Eye (tissue), 1 donor: ENCODE measurements around the gene EVX1.

Experiments
- DNase-seq: peaks from one replicate; pipeline ENCODE4 v3.0.0-alpha.2; 2015

Gene EVX1

DNA sequence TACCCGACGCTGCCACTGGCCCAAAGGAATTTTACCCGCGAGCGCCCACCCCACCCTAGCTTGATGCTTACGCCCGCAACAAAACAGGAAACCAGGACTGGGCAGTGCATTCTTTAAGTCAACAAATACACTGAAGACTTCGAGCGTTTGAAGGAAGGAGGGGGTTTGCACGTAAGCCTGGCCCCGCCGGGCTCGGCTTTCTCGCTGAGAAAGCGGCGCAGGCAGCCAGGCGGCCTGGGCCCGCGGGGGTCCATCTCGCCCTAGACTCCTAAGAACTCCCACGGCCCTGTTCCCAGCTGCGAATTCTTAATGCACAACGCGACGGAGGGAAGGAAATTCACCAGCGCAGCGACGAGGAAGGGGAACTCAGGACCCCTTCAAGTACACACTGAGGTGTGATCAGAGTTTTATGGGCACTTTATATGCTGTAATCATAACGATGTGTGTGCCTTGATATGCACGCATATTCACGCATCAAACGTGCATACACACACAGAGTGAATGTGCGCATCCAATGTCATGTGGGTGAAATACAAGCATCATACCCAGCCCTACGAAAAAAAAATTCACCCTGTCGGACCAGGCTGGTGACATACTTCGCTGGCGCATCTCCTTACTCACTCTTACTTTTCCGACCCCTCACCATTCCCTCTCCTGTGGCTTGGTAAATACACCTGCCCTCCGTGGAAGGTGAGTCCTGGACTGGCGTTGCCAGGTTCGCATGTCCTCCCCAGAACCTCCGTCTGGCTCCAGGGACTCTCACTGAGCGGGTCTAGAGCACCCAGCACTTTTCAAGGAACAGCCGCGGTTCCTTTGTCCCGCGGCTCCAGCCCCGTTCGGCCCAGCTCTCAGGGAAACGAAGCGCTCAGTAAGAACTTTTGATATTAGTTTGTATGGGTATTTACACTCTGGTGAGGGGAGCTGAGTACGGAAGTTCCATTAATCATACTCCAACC, 37.0 kb upstream of the EVX1 start:
- peak; percentile 67 for DNase-seq

DNA sequence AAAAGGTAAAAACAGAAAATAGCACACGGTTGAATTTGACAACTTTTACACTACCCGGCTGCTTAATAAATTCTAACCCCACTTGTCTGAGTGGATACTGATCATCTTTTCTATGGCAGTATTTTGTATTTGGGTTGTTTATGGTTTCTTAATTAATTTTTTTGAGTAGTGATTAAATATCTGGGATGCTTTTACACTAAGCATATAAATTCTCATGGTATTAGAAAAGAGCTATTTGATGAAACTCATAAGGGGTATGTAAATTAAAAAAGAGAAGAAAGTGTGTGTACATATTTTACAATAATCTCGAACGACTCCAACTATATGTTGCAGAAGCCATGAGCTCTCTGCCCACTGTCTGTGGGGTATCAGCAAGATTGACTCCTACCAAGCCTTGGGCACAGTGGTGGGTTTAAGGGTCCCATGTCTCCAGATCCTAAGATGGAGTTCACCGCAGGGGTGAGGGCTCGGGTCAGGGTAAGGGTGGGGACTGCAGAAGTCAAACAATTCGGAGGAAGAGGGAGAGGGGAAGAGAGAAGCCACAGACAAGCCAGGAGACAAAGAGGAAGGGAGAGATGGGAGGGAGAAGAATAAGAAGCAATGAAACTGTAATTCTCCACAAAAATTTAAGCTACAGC, 35.1 kb upstream of the EVX1 start:
- no peak for DNase-seq

DNA sequence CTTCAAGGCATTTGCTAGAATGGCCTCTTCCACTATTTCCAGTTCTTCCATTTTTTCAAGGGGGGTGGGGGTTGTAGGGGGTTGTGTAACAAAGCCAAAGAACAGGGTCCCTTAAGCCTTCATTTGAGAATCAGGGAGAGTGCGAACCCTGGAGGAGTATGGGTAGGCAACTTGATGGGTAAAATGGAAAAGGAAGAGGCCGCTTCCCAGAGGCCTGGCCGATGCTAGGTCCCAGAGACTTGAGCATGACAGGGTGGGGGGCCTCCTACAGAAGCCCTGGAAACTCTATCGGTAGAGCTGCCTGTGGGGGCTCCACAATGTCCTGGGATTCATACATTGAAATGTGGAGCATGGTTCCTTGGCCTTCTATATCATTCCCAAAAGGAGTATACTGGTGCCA, 33.6 kb upstream of the EVX1 start:
- no peak for DNase-seq

DNA sequence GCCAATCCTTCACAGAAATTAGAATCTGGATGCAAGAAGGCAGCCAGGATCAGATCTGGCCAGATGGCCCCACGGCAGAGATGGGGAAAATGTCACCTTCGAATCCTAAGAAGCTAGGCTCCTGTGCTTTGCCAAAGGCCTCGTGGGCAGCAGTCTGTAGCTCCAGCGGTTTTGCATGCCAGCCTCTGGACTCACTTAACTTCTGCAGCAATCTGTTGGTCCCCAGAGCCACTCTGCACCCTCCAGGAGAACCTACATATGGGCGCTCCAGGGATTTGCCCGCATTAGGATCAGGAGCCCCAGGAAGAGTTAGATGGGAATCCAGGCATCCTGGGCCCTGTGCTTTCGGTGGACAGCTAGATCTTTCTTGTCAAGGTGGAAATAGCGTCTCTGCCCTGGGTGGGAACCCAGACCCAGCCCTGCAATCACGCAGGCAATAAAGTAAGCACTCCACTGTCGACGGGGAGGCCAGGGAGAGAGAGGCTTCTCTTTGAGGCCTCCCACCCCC, 32.6 kb upstream of the EVX1 start:
- DNase-seq, result peak; percentile 31

DNA sequence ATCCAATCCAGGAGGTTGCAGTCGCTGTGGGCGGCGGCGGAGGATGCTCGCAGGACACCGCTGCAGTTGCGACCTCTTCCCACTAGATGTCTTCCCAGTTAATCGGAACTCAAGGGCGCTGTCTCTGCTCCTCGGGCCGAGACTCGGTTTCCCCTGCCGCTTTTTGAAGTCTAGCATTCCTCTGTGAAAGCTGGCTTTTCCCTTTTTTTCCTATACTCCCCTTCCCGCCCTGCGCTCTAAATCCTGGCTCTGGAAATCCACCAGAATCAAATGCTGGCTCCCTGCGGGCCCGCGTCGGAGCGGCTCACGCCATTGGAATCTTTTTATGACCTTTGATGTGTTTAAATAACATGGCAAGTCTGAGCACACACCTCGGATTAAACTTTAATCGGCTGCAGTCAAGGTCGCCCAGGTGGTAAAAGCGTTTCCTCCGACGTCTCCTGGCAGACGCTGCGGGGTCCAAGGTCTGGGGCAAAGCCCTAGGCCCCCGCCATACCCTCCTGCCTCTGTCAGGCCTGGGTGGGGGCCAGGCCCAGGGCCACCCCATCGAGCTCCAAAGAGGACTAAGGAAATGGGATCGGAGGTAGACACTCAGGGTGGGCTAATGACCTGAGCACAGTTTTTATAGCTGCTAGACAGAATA, 32.0 kb upstream of the EVX1 start:
- peak; percentile 83 for DNase-seq

DNA sequence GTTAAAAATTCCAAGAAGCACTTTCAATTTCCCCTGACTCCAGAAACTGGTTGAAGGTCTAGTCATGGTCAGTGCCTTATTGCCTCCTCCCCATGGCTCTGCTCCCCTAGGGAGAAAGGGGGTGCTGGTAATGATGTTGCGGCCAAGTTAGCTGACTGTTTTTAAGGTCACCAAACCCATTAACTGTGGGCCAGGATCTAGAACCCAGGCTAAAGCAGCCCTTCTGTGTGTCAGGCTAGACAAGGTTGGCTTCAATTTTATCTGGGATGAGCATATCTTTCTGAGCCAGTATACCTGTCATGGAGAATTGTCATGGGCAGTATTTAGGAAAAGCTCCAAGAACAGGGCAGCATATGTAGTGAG, 31.5 kb upstream of the EVX1 start:
- DNase-seq, result no peak

DNA sequence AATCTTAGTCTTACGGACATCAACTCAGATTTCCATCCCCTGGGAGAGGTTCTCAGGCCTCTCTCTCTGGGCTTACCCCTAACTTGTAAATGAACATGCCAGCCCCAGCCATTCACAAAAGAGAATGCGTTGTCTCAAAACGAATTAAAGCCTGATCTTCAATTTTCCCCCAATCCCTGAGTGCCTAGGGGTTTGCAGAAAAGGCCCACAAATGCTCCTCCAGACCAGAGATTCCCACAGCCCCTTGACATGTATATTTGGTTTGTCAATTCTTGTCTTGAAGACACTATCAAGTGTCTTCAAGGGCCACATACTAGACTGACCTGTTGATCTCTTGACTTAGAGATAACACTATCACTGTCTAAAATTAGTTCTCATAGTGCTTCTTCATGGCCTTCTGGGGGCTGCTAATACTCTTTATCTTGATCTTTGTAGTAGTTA, 30.8 kb upstream of the EVX1 start:
- peak; percentile 67 for DNase-seq

DNA sequence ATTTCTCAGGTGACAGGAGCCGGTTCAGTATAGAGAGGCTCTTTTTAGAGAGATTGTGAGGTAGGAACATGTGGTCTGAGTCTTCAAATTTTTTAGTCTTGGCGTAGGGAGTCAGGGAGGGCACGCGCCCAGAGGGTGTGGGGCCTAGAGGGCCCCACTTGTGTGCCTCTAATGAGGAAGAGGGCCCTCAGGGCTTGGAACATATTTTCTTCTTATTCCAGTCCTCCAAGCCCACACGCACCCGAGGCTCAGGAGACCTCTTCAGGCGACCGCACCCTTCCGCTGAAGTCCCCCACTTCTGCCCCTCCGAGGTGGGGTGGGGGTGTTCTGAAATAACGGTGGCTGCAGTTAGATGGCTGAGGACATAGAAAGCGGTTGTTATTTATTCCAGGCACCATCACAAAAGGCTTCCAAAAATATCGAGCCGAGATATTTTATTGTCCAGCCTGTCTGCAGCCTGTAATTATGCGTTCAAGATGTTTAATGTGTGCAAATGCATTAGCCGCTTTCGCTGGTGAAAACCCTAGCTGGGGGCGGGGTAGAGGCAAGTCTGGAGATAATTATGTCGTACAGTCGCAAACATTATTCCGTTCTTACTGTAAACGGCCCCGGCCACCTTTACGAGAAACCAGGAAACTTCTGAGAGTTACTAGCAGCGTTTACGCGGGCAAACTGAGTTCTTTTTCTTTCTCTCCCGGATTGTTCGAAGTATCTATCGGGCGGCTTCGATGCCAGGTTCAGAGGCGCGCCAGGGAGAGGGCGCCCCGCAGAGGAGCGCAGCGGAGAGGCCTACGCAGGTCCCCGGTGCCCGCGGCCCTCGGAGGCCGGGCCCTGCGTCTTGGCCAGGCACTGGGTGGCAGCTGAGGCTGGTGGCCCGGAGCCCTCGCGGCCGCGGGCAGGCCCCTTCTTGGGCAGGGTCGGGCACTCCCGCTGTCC, 29.8 kb upstream of the EVX1 start:
- peak; percentile 59 for DNase-seq

DNA sequence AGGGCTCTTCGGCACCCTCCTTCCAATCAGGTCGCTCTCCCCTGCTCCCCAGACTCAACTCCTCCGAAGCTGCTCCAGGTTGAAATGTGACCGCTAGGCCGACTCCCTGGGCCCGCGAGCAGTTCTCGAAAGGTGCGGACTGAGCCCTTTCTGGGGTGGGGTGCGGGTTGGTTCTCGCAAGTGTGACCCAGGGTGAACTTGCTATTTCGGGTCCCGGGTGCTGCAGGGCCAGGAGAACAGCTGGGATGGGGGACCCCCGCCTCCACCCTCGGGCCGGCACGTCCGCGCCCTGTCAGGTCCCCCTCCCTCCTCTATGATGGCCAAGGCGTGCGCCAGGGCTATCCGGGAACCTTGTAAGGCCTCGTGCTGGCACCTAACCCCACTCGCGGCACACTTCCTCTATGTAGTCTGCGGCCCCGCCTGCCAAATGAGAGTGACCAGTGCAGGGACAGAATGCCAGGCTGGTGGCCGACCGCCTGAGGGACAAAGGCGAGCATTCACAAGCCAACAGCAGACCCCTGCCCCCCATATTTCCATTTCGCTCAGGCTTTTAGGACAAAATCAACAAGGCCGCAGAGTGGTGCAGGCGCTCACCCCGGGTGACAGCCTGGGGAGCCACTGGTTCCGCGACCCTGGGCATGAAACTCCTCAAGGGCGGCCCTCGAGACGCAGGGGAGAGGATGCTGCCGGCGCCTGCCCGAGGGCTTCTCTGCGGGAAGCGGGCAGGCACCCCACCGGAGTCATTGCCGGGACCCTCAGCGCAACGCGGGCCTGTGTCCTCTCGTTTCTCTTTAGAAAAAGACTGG, 29.0 kb upstream of the EVX1 start:
- peak; percentile 45 for DNase-seq

DNA sequence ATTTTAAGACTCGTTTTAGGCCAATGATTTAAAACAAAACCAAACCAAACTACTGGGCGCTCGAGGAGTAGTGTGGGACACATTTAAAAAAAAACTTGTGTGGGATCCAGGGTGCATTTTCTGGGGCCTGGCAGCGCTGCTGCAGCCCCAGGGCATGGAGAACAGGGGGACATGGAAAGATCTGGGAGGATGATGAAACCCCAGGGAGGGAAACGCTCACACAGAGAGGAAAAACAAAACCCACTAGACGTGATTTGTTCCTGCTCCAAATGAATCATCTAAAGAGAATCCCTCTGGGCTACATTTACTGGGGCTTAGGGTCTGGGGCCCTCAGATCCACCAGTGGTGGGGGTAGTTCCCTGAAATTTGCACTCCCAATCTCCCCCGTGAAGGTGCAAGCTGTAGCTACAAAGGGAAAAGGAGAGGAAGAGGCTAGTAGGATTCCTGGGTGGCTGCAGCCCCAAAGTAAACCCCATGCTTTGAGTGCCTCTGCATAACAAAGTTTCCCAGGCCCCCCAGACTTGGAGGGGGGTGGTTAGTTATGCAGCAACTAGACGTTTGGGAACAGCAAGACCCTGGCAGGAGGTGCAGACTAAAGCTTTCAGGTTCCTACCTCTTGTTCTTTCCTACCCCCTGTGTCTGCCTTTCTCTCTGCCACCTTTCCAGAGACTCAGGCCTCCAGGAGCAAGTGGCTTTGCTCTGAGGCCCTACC, 28.2 kb upstream of the EVX1 start:
- no peak for DNase-seq

DNA sequence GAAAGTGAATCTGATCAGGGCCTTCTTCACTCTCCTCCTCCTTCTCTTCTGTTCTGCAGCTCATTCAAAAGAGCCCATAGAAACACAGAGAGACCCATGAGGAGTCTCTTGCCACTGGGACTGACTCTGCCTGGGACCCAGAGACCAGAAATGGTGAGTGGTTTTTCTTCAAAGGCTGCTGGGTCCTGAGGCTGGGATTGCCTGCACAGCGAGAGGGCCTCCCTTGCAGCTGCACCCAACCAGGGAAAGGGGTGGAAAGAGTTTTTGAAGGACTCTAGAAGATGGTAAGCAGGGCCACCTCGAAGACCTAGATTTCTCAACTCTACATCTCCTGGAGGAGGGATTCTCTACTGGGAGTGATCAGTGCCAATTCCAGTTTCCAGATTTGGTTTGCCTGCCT, 27.2 kb upstream of the EVX1 start:
- DNase-seq, result no peak

DNA sequence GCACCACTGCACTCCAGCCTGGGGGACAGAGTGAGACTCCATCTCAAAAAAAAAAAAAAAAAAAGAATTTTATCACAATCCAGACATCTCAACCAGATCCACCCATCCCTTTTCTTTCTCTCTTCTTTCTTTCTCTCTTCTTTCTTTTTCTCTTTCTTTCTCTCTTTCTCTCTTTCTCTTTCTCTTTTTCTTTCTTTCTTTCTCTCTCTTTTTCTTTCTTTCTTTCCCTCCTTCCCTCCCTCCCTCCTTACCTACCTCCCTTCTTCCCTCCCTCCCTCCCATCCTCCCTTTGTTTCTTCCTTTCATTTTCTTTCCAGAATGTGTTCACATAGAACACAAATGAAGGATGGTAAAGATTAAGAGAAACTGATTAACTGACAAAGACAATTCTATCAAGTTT, 24.7 kb upstream of the EVX1 start:
- no peak for DNase-seq

DNA sequence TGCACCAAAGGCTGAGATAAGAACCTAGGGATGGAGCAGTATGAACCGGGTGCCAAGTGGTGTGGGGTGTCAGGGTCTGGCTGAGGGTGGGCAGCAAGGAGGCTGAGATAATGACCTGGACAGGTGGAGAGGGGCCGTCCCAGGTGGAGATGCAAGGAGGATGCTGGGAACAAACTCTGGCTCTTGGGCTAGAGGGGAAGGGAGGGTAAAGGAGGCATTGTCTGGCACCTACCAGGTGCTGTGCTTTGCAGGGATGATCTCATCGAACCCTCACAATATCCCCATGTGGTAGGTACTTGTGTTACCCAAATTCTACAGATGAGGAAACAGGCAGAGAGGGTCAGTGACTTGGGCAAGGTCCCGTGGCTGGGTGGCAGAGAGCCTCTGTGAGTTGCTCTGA, 22.8 kb upstream of the EVX1 start:
- DNase-seq, result no peak

DNA sequence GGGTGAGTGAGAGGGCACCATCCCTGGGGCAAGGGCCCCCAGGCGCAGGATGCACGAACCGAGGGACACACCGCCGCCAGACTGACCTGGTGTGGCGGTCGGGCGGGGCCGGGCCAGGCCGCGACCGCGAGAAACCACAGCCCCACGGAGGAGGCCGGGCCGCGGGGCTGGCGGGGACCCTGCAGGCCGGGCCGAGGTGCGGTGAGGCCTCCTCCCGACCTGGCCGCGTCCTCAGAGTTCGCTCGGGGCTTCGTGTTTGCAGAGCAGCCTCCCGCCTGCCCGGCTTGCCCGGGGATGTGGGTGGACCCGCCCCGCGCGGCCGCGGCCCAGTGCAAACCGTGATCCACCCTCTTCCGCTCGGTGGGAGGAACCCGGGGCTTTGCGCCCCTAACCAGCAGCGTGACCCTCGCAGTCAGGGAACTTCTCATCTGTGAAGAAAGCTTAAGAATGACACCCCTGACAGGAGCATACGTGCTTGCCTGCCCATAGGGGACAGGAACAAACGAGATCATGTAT, 22.1 kb upstream of the EVX1 start:
- no peak for DNase-seq

DNA sequence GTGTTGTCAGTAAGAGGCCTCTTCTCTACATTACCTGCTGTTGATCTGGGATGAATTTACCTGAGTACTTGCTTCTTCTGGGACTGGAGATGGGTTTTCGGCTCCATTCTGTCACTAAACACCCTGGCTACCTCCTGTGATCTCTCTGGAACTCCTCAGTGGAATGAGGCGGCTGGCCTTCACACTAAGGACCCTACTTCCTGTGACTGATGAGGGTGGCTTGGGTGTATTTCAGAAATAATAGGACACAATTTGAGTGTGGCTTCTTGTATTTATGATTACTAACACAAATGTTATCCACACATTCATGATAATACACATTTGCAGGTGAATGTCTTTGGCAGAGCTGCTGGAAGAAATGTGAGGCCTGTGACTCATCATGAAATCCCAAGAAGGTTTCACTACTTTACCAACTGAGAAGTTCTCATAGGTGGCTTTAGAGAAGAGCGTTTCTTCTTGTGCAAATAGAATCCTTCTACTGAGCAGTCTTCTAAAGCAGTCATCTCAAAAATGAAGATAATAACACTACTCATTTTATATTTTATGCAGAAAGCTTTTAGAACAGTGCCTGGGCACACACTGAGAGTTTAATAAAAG, 21.3 kb upstream of the EVX1 start:
- DNase-seq, result no peak

DNA sequence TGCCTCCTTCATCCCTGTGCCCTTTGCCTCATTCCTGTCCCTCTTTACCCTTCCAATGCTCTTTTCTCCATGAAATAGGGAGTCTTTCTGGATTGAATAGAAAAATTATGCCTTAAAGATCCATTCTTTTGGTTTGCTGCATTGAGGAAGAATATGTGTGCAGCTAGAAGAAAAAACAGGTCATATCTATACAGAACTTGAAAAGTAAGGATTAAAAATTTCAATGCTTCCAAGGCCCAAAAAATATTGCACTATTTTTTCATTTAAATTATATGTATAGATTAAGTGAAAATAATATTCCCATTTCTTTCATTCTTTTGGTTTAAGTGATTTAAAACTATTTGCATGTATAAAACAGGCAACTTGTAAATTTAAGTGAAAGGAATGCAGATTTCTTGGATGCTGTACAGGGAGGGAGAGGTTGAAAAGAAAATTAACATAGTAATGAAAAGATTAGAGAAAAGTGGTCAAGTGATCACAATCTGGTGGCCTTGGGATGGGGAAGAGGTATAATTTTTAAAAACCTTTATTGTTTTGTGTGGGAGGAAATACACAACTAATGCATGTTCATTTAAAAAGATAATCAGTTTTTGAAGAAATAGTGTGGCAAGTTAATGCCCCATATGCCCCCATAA, 18.5 kb upstream of the EVX1 start:
- no peak for DNase-seq

DNA sequence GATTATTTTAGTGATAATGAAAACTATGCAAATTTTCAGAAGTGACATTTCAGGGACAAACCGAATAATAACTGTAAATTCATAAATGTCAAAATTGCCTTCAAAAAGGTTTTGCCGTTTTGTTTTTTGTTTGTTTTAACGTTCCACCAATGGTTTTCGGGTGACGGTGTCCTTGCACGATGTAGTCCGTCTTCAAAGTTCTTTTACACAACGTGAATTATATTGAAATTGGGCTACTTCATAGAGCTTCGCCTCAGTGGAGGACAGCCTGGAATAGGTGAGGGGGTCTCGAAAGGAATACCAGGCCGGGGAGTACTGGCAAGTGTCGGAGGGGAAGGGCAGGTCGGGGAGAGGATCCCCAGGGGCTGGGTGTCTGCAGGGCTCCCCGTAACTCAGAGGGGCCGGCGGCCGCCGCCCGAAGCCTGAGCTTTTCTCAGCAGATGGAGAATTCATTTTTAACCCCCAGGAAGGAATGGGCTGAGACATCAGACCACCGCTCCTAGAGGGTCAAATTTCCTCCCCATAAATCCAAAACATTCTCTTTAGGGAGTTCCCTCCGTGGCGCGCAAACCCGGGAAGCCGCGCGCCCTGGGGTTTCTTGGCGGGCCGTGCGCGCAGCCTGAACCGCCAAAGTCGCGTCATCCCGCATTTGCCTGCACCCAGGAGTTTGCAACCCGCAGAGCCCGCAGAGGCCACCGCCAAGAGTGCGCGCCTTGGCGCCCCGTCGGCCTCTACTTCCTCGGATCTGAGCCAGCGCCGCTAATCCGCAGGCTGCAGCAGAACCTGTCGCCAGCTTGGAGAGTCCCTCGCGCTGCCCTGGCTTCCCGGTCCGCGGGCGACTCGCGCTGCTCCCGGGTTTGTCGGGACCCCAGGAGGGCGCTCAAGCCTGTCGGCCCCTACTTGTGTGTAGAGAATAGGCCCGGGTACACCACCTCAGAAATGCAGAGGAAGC, 17.3 kb upstream of the EVX1 start:
- peak; percentile 45 for DNase-seq

DNA sequence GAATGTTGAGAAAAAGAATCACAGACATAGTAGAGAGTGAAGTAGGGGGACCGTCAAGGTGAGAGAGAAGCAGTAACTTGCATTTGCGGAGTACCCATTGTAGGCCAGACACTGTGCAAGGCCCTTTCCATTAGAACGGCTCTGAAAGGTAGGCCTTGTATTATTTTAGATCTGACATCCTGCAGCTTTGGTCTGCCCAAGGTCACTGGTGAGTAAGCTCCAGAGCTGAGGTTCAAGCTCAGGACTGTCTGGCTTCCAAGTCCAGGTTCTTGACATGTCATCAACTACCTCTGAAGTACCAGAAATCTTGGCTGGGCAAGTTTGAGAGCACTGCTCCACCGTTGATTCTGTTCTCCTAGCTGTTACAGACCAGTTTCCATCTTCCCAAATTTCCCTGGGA, 13.2 kb upstream of the EVX1 start:
- DNase-seq, result no peak
